Gastroesophageal sphincter (tissue), 3 donors: Measurements from ENCODE around the gene FXR2.

Experiments used
- CTCF ChIP-seq, 4 experiments: fragments of 200-600 bp in 2 of 4; fragments of 450-650 bp in 2 of 4; sonication (generic) in 1 of 4; IDR thresholded peaks; one replicate each; pipeline ENCODE4 v1.5.1; 2017 to 2019; ENCODE audit warnings: antibody characterized with exemption in 4 of 4, mild to moderate bottlenecking in 2 of 4, moderate library complexity in 2 of 4
- EP300 ChIP-seq: sonication (generic); formaldehyde crosslinking; IDR thresholded peaks from one replicate; pipeline ENCODE4 v1.6.1; 2017; ENCODE audit warnings: antibody characterized with exemption, mild to moderate bottlenecking
- POLR2A ChIP-seq, 2 donors: fragments of 450-650 bp; IDR thresholded peaks; one replicate each; pipeline ENCODE4 v1.6.1; 2017; ENCODE audit warnings: antibody characterized with exemption in 2 of 2, mild to moderate bottlenecking in 2 of 2, moderate library complexity in 1 of 2
- POLR2AphosphoS5 ChIP-seq: sonication (generic); formaldehyde crosslinking; IDR thresholded peaks from one replicate; pipeline ENCODE4 v1.6.1; 2017; ENCODE audit warnings: antibody characterized with exemption

GRCh38 chr17:7575959-7576358 is 38.7 kb downstream of the FXR2 start:
- no peak for TF ChIP-seq POLR2A (IDR thresholded peaks at IDR 0.05)
- no peak for TF ChIP-seq EP300
- TF ChIP-seq POLR2AphosphoS5, result no peak
- TF ChIP-seq CTCF (IDR thresholded peaks at IDR 0.05), result no peak
